Measurements from ENCODE around the gene C20orf144.

C20orf144 gene

GRCh38 chr20:33676121-33676520 lies 14.0 kb downstream of the C20orf144 start:
- Histone ChIP-seq H3K36me3 (ENCODE audit: control insufficient read depth, insufficient read depth, low read length) (peaks cover 4% of the 10 kb centered on the region), H3K27ac (ENCODE audit: low read depth, low read length) (no peak overlapping the region), H4K8ac (ENCODE audit: low read depth, low read length) (no peak overlapping the region), H3K4me3 (ENCODE audit: low read length) (no peak overlapping the region), H3K9ac (ENCODE audit: low read length) (no peak overlapping the region), H2BK5ac (ENCODE audit: low read length) (no peak overlapping the region), H3K4me2 (ENCODE audit: low read length) (no peak overlapping the region), H4K5ac (ENCODE audit: low read length) (no peak overlapping the region), H2BK15ac (replicated peaks; ENCODE audit: low read depth) (no peak overlapping the region), H3K4ac (ENCODE audit: low read depth, low read length) (no peak overlapping the region), H2AK5ac (ENCODE audit: low read length) (no peak overlapping the region), H3K4me1 (ENCODE audit: control insufficient read depth, low read depth, low read length) (peaks cover 10% of the 10 kb centered on the region), H3K27me3 (ENCODE audit: insufficient read depth, low read length, poor library complexity) (no peaks in the 10 kb centered on the region), H2BK120ac (ENCODE audit: low read depth, low read length) (no peak overlapping the region), H3K79me1 (ENCODE audit: low read length) (peaks cover 12% of the 10 kb centered on the region), H3K23ac (ENCODE audit: low read length) (no peak overlapping the region), H3K18ac (ENCODE audit: low read length) (no peak overlapping the region), H3K56ac (ENCODE audit: low read length) (no peak overlapping the region), H3K79me2 (ENCODE audit: control insufficient read depth, insufficient read depth, low read length) (peaks cover 3% of the 10 kb centered on the region)
- DNase-seq: no peak
- WGBS (ENCODE audit: extremely low coverage, insufficient coverage, low lambda C conversion rate): no CpG with 5 or more reads among the region's 11 CpGs

GRCh38 chr20:33676652-33677645 lies 14.8 kb downstream of the C20orf144 start:
- H4K8ac ChIP-seq (ENCODE audit: low read depth, low read length): no peak overlapping the region
- no peak overlapping the region for H3K4me2 ChIP-seq (ENCODE audit: low read length)
- H2BK120ac ChIP-seq (ENCODE audit: low read depth, low read length): no peak overlapping the region
- H3K79me2 ChIP-seq (ENCODE audit: control insufficient read depth, insufficient read depth, low read length): peaks cover 8% of the 10 kb centered on the region
- H3K4ac ChIP-seq (ENCODE audit: low read depth, low read length): no peak overlapping the region
- DNase-seq: no peak
- H4K5ac ChIP-seq (ENCODE audit: low read length): no peak overlapping the region
- peaks cover 4% of the 10 kb centered on the region for H3K36me3 ChIP-seq (ENCODE audit: control insufficient read depth, insufficient read depth, low read length)
- H3K27me3 ChIP-seq (ENCODE audit: insufficient read depth, low read length, poor library complexity): no peaks in the 10 kb centered on the region
- H2AK5ac ChIP-seq (ENCODE audit: low read length): no peak overlapping the region
- no peak overlapping the region for H3K27ac ChIP-seq (ENCODE audit: low read depth, low read length)
- WGBS (ENCODE audit: extremely low coverage, insufficient coverage, low lambda C conversion rate): no CpG with 5 or more reads among the region's 31 CpGs
- H2BK5ac ChIP-seq (ENCODE audit: low read length): no peak overlapping the region
- H3K56ac ChIP-seq (ENCODE audit: low read length): no peak overlapping the region
- no peak overlapping the region for H3K18ac ChIP-seq (ENCODE audit: low read length)
- H3K9ac ChIP-seq (ENCODE audit: low read length): no peak overlapping the region
- H3K4me1 ChIP-seq (ENCODE audit: control insufficient read depth, low read depth, low read length): peaks cover 10% of the 10 kb centered on the region
- H3K79me1 ChIP-seq (ENCODE audit: low read length): peaks cover 14% of the 10 kb centered on the region
- H2BK15ac ChIP-seq (replicated peaks; ENCODE audit: low read depth): no peak overlapping the region
- H3K23ac ChIP-seq (ENCODE audit: low read length): no peak overlapping the region
- no peak overlapping the region for H3K4me3 ChIP-seq (ENCODE audit: low read length)

GRCh38 chr20:33677991-33678702 lies 16.0 kb downstream of the C20orf144 start:
- H2BK120ac ChIP-seq (ENCODE audit: low read depth, low read length): no peak overlapping the region
- no peak for DNase-seq
- no peak overlapping the region for H3K4ac ChIP-seq (ENCODE audit: low read depth, low read length)
- H3K23ac ChIP-seq (ENCODE audit: low read length): no peak overlapping the region
- no peak overlapping the region for H4K8ac ChIP-seq (ENCODE audit: low read depth, low read length)
- no peak overlapping the region for H3K56ac ChIP-seq (ENCODE audit: low read length)
- H3K4me1 ChIP-seq (ENCODE audit: control insufficient read depth, low read depth, low read length): peaks cover 6% of the 10 kb centered on the region
- no peak overlapping the region for H3K18ac ChIP-seq (ENCODE audit: low read length)
- H4K5ac ChIP-seq (ENCODE audit: low read length): no peak overlapping the region
- no peak overlapping the region for H2BK15ac ChIP-seq (replicated peaks; ENCODE audit: low read depth)
- no peak overlapping the region for H3K4me3 ChIP-seq (ENCODE audit: low read length)
- H3K79me1 ChIP-seq (ENCODE audit: low read length): peaks cover 19% of the 10 kb centered on the region
- WGBS (ENCODE audit: extremely low coverage, insufficient coverage, low lambda C conversion rate): no CpG with 5 or more reads among the region's 15 CpGs
- peaks cover 4% of the 10 kb centered on the region for H3K36me3 ChIP-seq (ENCODE audit: control insufficient read depth, insufficient read depth, low read length)
- no peak overlapping the region for H3K9ac ChIP-seq (ENCODE audit: low read length)
- peaks cover 13% of the 10 kb centered on the region for H3K79me2 ChIP-seq (ENCODE audit: control insufficient read depth, insufficient read depth, low read length)
- no peaks in the 10 kb centered on the region for H3K27me3 ChIP-seq (ENCODE audit: insufficient read depth, low read length, poor library complexity)
- H3K4me2 ChIP-seq (ENCODE audit: low read length): no peak overlapping the region
- H2BK5ac ChIP-seq (ENCODE audit: low read length): no peak overlapping the region
- H2AK5ac ChIP-seq (ENCODE audit: low read length): no peak overlapping the region
- no peak overlapping the region for H3K27ac ChIP-seq (ENCODE audit: low read depth, low read length)

GRCh38 chr20:33679758-33680485 lies 17.8 kb downstream of the C20orf144 start:
- no peak overlapping the region for H4K5ac ChIP-seq (ENCODE audit: low read length)
- no peak overlapping the region for H4K8ac ChIP-seq (ENCODE audit: low read depth, low read length)
- H3K56ac ChIP-seq (ENCODE audit: low read length): no peak overlapping the region
- WGBS (ENCODE audit: extremely low coverage, insufficient coverage, low lambda C conversion rate): no CpG with 5 or more reads among the region's 20 CpGs
- H3K27ac ChIP-seq (ENCODE audit: low read depth, low read length): no peak overlapping the region
- H3K4me1 ChIP-seq (ENCODE audit: control insufficient read depth, low read depth, low read length): peaks cover 6% of the 10 kb centered on the region
- H2BK120ac ChIP-seq (ENCODE audit: low read depth, low read length): no peak overlapping the region
- H3K23ac ChIP-seq (ENCODE audit: low read length): no peak overlapping the region
- no peak overlapping the region for H3K4me3 ChIP-seq (ENCODE audit: low read length)
- no peak overlapping the region for H2BK15ac ChIP-seq (replicated peaks; ENCODE audit: low read depth)
- no peak overlapping the region for H2AK5ac ChIP-seq (ENCODE audit: low read length)
- H3K4ac ChIP-seq (ENCODE audit: low read depth, low read length): no peak overlapping the region
- H3K4me2 ChIP-seq (ENCODE audit: low read length): no peak overlapping the region
- no peak for DNase-seq
- H3K9ac ChIP-seq (ENCODE audit: low read length): no peak overlapping the region
- peaks cover 23% of the 10 kb centered on the region for H3K79me2 ChIP-seq (ENCODE audit: control insufficient read depth, insufficient read depth, low read length)
- no peaks in the 10 kb centered on the region for H3K27me3 ChIP-seq (ENCODE audit: insufficient read depth, low read length, poor library complexity)
- peaks cover 19% of the 10 kb centered on the region for H3K79me1 ChIP-seq (ENCODE audit: low read length)
- peaks cover 4% of the 10 kb centered on the region for H3K36me3 ChIP-seq (ENCODE audit: control insufficient read depth, insufficient read depth, low read length)
- H3K18ac ChIP-seq (ENCODE audit: low read length): no peak overlapping the region
- no peak overlapping the region for H2BK5ac ChIP-seq (ENCODE audit: low read length)

- no peak overlapping the region for H2BK5ac ChIP-seq (ENCODE audit: low read length)
- WGBS (ENCODE audit: extremely low coverage, insufficient coverage, low lambda C conversion rate): no CpG with 5 or more reads among the region's 2 CpGs
- H3K4me1 ChIP-seq (ENCODE audit: control insufficient read depth, low read depth, low read length): peaks cover 3% of the 10 kb centered on the region
- H3K4me2 ChIP-seq (ENCODE audit: low read length): no peak overlapping the region
- H3K79me1 ChIP-seq (ENCODE audit: low read length): peaks cover 19% of the 10 kb centered on the region
- H3K23ac ChIP-seq (ENCODE audit: low read length): no peak overlapping the region
- no peak overlapping the region for H2AK5ac ChIP-seq (ENCODE audit: low read length)
- no peak overlapping the region for H3K27ac ChIP-seq (ENCODE audit: low read depth, low read length)
- no peak overlapping the region for H3K18ac ChIP-seq (ENCODE audit: low read length)
- H4K5ac ChIP-seq (ENCODE audit: low read length): no peak overlapping the region
- peaks cover 4% of the 10 kb centered on the region for H3K36me3 ChIP-seq (ENCODE audit: control insufficient read depth, insufficient read depth, low read length)
- no peak overlapping the region for H3K56ac ChIP-seq (ENCODE audit: low read length)
- H3K79me2 ChIP-seq (ENCODE audit: control insufficient read depth, insufficient read depth, low read length): peaks cover 30% of the 10 kb centered on the region
- no peak for DNase-seq
- no peak overlapping the region for H4K8ac ChIP-seq (ENCODE audit: low read depth, low read length)
- H3K27me3 ChIP-seq (ENCODE audit: insufficient read depth, low read length, poor library complexity): no peaks in the 10 kb centered on the region
- H3K4me3 ChIP-seq (ENCODE audit: low read length): no peak overlapping the region
- no peak overlapping the region for H3K9ac ChIP-seq (ENCODE audit: low read length)
- no peak overlapping the region for H3K4ac ChIP-seq (ENCODE audit: low read depth, low read length)
- H2BK15ac ChIP-seq (replicated peaks; ENCODE audit: low read depth): no peak overlapping the region
- no peak overlapping the region for H2BK120ac ChIP-seq (ENCODE audit: low read depth, low read length)
These were observed 18.6 kb downstream of the C20orf144 start for GRCh38 chr20:33680686-33681085.

Measured in mesendoderm (in vitro differentiated cells).